GM19025 (cell line): Measurements from ENCODE around the gene DPYSL3.
A peak's percentile ranks its signal among the peaks of the same experiment; 100 is the strongest.
"Not testable (repeated sequence)": the region's sequence is repeated elsewhere in the genome, so short reads cannot be mapped to it uniquely, and the experiment has no call there.

Experiments
- ATAC-seq: cut with Tn5 transposase; IDR thresholded peaks from one replicate; pipeline ENCODE4 v1.9.1; 2021; ENCODE audit warnings: mild to moderate bottlenecking, low read depth, moderate library complexity; ENCODE audit not compliant: unreplicated experiment

Gene DPYSL3

GRCh38 chr5:147384346-147385193, 125.3 kb downstream of the DPYSL3 start:
- ATAC-seq, result peak; percentile 44

- ATAC-seq, result no peak
These were observed 127.1 kb downstream of the DPYSL3 start for GRCh38 chr5:147382776-147383175.

- ATAC-seq, result no peak
These were observed 128.3 kb downstream of the DPYSL3 start for GRCh38 chr5:147381555-147381954.

GRCh38 chr5:147377682-147378081, 132.2 kb downstream of the DPYSL3 start:
- no peak for ATAC-seq

GRCh38 chr5:147375151-147375550, 134.7 kb downstream of the DPYSL3 start:
- ATAC-seq, result no peak

GRCh38 chr5:147373328-147373727, 136.5 kb downstream of the DPYSL3 start:
- no peak for ATAC-seq

GRCh38 chr5:147372191-147372590, 137.7 kb downstream of the DPYSL3 start:
- ATAC-seq, result no peak

- ATAC-seq, result no peak
These were observed 138.6 kb downstream of the DPYSL3 start for GRCh38 chr5:147371290-147371689.

GRCh38 chr5:147369742-147370374, 140.0 kb downstream of the DPYSL3 start:
- ATAC-seq, result no peak

GRCh38 chr5:147367381-147367780, 142.5 kb downstream of the DPYSL3 start:
- not testable (repeated sequence) for ATAC-seq

- no peak for ATAC-seq
These were observed 148.3 kb downstream of the DPYSL3 start for GRCh38 chr5:147361441-147362175.

GRCh38 chr5:147360816-147361215, 149.1 kb downstream of the DPYSL3 start:
- ATAC-seq, result no peak

- ATAC-seq, result no peak
These were observed 150.3 kb downstream of the DPYSL3 start for GRCh38 chr5:147359581-147359980.

GRCh38 chr5:147359101-147359500, 150.8 kb downstream of the DPYSL3 start:
- no peak for ATAC-seq

- ATAC-seq, result no peak
These were observed 160.6 kb downstream of the DPYSL3 start for GRCh38 chr5:147349241-147349640.

GRCh38 chr5:147348451-147348850, 161.4 kb downstream of the DPYSL3 start:
- ATAC-seq, result no peak

- ATAC-seq, result no peak
These were observed 161.8 kb downstream of the DPYSL3 start for GRCh38 chr5:147348046-147348445.

GRCh38 chr5:147346006-147346561, 163.8 kb downstream of the DPYSL3 start:
- ATAC-seq, result no peak

- ATAC-seq, result no peak
These were observed 165.0 kb downstream of the DPYSL3 start for GRCh38 chr5:147344861-147345260.

GRCh38 chr5:147341345-147341744, 168.5 kb downstream of the DPYSL3 start:
- no peak for ATAC-seq

GRCh38 chr5:147340941-147341340, 168.9 kb downstream of the DPYSL3 start:
- no peak for ATAC-seq
